Measurements from ENCODE around the gene SERAC1. TPM values are rescaled to one million over a fixed set of nuclear protein-coding genes. Genes with fewer than 3 reads are reported as not detected.

SERAC1 gene
- total RNA-seq, 2 donors from 2014 or later: 15.1 to 19.4 TPM

DNA sequence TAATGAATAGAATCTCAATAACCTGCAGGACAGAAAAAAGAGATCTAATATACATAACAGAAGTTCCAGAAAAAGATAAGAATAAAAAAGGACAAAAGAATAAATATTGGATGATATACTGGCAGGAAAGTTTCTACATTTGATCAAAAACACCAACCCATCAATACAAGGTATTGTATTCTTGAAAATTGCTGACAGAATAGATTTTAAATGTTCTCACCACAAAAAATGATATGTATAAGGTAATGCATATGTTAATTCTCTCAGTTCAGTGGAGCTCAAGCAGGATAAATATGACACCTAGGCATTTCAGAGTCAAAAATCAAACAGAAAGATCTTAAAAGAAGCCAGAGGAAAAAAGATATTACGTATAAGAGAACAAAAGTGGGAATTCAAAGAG, 43.8 kb downstream of the SERAC1 start:
- Mint-ChIP-seq H3K27ac (no peak overlapping the region), H3K27me3 (ENCODE audit: insufficient read depth) (no peaks in the 10 kb centered on the region), H3K4me1 (no peaks in the 10 kb centered on the region), H3K9me3 (peaks cover 3% of the 10 kb centered on the region), H3K36me3 (ENCODE audit: low read depth) (peaks cover 50% of the 10 kb centered on the region), H3K4me3 (no peak overlapping the region)
- H3K36me3 ChIP-seq (ENCODE audit: control insufficient read depth, insufficient read depth, low read length): peaks cover 79% of the 10 kb centered on the region
- H3K9me3 ChIP-seq (ENCODE audit: control insufficient read depth, low read length): no peaks in the 10 kb centered on the region
- no peak overlapping the region for H3K4me3 ChIP-seq (ENCODE audit: low read length)
- 94% methylated on average over 1 of the region's 1 CpG; no CpG with 5 or more reads in 1 of the 2 experiments for WGBS, 2 experiments (ENCODE audit: insufficient coverage in 1 of 2, insufficient read length in 1 of 2)
- no peaks in the 10 kb centered on the region for H3K27me3 ChIP-seq (ENCODE audit: control insufficient read depth, insufficient read depth, low read length, poor library complexity, severe bottlenecking)
- H3K27ac ChIP-seq (ENCODE audit: low read depth, low read length): no peak overlapping the region
- no peak for DNase-seq
- no peak overlapping the region for H3K9ac ChIP-seq (ENCODE audit: extremely low read depth, low read length, poor library complexity, severe bottlenecking)
- TF ChIP-seq, protein P1, sequence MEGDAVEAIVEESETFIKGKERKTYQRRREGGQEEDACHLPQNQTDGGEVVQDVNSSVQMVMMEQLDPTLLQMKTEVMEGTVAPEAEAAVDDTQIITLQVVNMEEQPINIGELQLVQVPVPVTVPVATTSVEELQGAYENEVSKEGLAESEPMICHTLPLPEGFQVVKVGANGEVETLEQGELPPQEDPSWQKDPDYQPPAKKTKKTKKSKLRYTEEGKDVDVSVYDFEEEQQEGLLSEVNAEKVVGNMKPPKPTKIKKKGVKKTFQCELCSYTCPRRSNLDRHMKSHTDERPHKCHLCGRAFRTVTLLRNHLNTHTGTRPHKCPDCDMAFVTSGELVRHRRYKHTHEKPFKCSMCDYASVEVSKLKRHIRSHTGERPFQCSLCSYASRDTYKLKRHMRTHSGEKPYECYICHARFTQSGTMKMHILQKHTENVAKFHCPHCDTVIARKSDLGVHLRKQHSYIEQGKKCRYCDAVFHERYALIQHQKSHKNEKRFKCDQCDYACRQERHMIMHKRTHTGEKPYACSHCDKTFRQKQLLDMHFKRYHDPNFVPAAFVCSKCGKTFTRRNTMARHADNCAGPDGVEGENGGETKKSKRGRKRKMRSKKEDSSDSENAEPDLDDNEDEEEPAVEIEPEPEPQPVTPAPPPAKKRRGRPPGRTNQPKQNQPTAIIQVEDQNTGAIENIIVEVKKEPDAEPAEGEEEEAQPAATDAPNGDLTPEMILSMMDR (conservative IDR thresholded peaks at IDR 0.05): no peak
- H3K4me1 ChIP-seq (ENCODE audit: control insufficient read depth, insufficient read depth, low read length): no peaks in the 10 kb centered on the region

DNA sequence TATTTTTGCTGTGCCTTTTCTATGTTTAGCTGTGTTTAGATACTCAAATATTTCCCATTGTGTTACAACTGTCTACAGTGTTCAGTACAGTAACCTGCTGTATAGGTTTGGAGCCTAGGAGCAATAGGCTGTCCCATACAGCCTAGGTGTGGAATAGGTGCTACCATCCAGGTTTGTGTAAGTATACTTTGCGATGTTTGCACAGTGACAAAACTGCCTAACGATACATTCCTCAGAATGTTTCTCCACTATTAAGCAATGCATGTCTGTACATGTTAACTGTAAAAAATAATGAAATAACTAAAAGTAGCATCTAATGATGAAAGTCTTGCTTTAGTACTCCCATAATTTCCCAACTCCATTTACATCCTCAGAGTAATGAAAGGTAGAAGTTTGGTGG, 46.0 kb downstream of the SERAC1 start:
- Histone ChIP-seq H3K27me3 (ENCODE audit: control insufficient read depth, insufficient read depth, low read length, poor library complexity, severe bottlenecking) (no peaks in the 10 kb centered on the region), H3K4me3 (ENCODE audit: low read length) (no peak overlapping the region), H3K36me3 (ENCODE audit: control insufficient read depth, insufficient read depth, low read length) (peaks cover 86% of the 10 kb centered on the region), H3K4me1 (ENCODE audit: control insufficient read depth, insufficient read depth, low read length) (no peaks in the 10 kb centered on the region), H3K9me3 (ENCODE audit: control insufficient read depth, low read length) (no peaks in the 10 kb centered on the region), H3K27ac (ENCODE audit: low read depth, low read length) (no peak overlapping the region), H3K9ac (ENCODE audit: extremely low read depth, low read length, poor library complexity, severe bottlenecking) (no peak overlapping the region)
- peaks cover 49% of the 10 kb centered on the region for H3K36me3 Mint-ChIP-seq (ENCODE audit: low read depth)
- peaks cover 3% of the 10 kb centered on the region for H3K9me3 Mint-ChIP-seq
- WGBS, 2 experiments (ENCODE audit: insufficient coverage in 1 of 2, insufficient read length in 1 of 2): 90% methylated on average over 2 of the region's 2 CpGs; no CpG with 5 or more reads in 1 of the 2 experiments
- H3K4me3 Mint-ChIP-seq: no peak overlapping the region
- TF ChIP-seq, protein P1 (conservative IDR thresholded peaks at IDR 0.05): no peak
- no peak overlapping the region for H3K27ac Mint-ChIP-seq
- no peaks in the 10 kb centered on the region for H3K4me1 Mint-ChIP-seq
- DNase-seq: no peak
- H3K27me3 Mint-ChIP-seq (ENCODE audit: insufficient read depth): no peaks in the 10 kb centered on the region

DNA sequence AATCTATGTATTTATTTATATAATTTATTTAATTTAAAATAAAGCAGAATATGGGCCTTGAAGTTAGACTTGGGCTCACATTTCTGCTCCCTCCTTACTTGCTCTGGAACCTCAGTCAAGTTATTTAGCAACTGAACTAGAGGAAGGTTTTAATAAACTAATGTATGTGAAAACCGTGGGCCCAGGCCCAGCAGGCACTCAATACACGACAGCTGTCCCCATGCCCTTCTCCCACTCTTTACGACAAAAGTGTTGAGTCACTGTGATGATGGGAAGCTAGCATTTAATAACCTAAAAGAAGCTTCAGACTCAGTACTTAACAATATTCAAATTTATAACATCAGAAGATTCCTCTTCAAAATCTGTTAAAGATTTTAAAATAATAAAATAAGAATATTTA, 46.7 kb downstream of the SERAC1 start:
- TF ChIP-seq, protein P1 (conservative IDR thresholded peaks at IDR 0.05): no peak
- Mint-ChIP-seq H3K27ac (no peak overlapping the region), H3K36me3 (ENCODE audit: low read depth) (peaks cover 47% of the 10 kb centered on the region), H3K27me3 (ENCODE audit: insufficient read depth) (no peaks in the 10 kb centered on the region), H3K9me3 (peaks cover 3% of the 10 kb centered on the region), H3K4me1 (no peaks in the 10 kb centered on the region), H3K4me3 (no peak overlapping the region)
- Histone ChIP-seq H3K27me3 (ENCODE audit: control insufficient read depth, insufficient read depth, low read length, poor library complexity, severe bottlenecking) (no peaks in the 10 kb centered on the region), H3K9ac (ENCODE audit: extremely low read depth, low read length, poor library complexity, severe bottlenecking) (no peak overlapping the region), H3K36me3 (ENCODE audit: control insufficient read depth, insufficient read depth, low read length) (peaks cover 86% of the 10 kb centered on the region), H3K4me3 (ENCODE audit: low read length) (no peak overlapping the region), H3K9me3 (ENCODE audit: control insufficient read depth, low read length) (no peaks in the 10 kb centered on the region), H3K27ac (ENCODE audit: low read depth, low read length) (no peak overlapping the region), H3K4me1 (ENCODE audit: control insufficient read depth, insufficient read depth, low read length) (no peaks in the 10 kb centered on the region)
- WGBS, 2 experiments (ENCODE audit: insufficient coverage in 1 of 2, insufficient read length in 1 of 2): 87% methylated on average over 3 of the region's 3 CpGs; no CpG with 5 or more reads in 1 of the 2 experiments
- DNase-seq: no peak

All from endodermal cell (in vitro differentiated cells).